ENCODE measurements around the gene ITPRID2.

Gene ITPRID2

DNA sequence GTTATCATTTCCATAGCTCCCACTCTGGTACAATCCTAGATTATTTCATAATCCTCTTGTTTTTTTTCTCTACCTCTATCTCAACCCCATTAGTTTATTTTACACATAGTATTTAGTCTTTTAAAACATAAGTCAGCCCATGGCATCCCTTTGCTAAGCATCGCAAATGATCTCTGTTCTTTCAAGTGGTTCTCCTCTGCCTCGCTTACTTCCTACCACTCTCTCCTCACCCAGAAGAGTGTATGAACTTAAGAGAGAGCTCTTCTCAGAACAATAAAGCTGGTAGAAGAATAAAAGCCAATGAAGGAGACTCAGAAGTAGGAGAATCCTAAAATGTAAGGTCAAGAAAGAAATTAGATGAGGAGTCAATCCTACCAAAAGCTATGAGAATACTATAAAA is 12.2 kb upstream of the ITPRID2 start:
- TF ChIP-seq FOXP2 (optimal IDR thresholded peaks at IDR 0.05; ENCODE audit: borderline replicate concordance, extremely low read depth, extremely low read length, insufficient read depth) (no peak), REST (IDR thresholded peaks at IDR 0.05; ENCODE audit: insufficient read depth in 1 of 2, low read depth in 2 of 2, low read length in 2 of 2) (no peak), SIN3A (IDR thresholded peaks at IDR 0.05; ENCODE audit: borderline replicate concordance, insufficient read depth, low read length) (no peak), POLR2AphosphoS5 (IDR thresholded peaks at IDR 0.05; ENCODE audit: low read depth, low read length) (no peak)

DNA sequence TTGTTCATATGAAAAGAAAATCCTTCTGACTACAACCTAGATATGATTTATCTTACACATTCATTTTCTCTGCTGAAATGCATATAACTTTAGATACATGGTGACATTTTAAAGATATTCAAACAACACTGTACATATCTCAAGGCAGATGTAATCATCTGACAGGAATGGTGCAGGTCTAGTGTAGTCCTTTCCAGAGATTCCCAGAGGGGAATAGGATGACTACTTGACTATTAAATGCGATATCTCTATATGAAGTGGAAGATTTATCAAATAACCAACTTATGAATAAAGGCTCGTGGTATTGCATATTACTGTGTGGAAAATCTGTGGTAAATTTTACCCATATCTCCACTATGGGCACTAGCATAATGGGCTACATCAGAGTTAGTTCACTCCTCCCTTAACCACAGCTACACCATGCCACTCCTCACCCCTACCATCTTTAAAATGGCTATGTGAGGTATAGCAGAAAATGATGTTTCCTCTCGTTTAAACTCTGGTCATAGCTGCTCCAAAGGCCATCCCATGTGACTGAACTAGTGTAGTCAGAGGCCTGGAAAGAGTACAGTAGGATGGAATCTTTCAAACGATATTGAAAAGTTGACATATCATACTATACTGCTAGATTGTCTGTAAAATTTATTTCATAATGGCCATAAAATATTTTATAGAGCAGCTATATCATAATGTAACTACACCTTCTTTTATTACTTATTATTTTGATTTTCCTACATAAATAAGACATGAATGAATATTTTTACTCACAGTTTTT is 9.1 kb upstream of the ITPRID2 start:
- TF ChIP-seq REST (IDR thresholded peaks at IDR 0.05; ENCODE audit: insufficient read depth in 1 of 2, low read depth in 2 of 2, low read length in 2 of 2) (no peak), FOXP2 (optimal IDR thresholded peaks at IDR 0.05; ENCODE audit: borderline replicate concordance, extremely low read depth, extremely low read length, insufficient read depth) (no peak), TAF1 (IDR thresholded peaks at IDR 0.05; ENCODE audit: borderline replicate concordance, insufficient read depth, low read length) (no peak), SIN3A (IDR thresholded peaks at IDR 0.05; ENCODE audit: borderline replicate concordance, insufficient read depth, low read length) (no peak), POLR2AphosphoS5 (IDR thresholded peaks at IDR 0.05; ENCODE audit: low read depth, low read length) (no peak)

- TF ChIP-seq REST (IDR thresholded peaks at IDR 0.05; ENCODE audit: insufficient read depth in 1 of 2, low read depth in 2 of 2, low read length in 2 of 2), result no peak
- no peak for TF ChIP-seq TAF1 (IDR thresholded peaks at IDR 0.05; ENCODE audit: borderline replicate concordance, insufficient read depth, low read length)
- no peak for TF ChIP-seq FOXP2 (optimal IDR thresholded peaks at IDR 0.05; ENCODE audit: borderline replicate concordance, extremely low read depth, extremely low read length, insufficient read depth)
- no peak for TF ChIP-seq POLR2AphosphoS5 (IDR thresholded peaks at IDR 0.05; ENCODE audit: low read depth, low read length)
- TF ChIP-seq SIN3A (IDR thresholded peaks at IDR 0.05; ENCODE audit: borderline replicate concordance, insufficient read depth, low read length), result no peak
These were observed 6.9 kb upstream of the ITPRID2 start for GRCh38 chr2:181884601-181885000.

GRCh38 chr2:181885096-181885495 is 6.4 kb upstream of the ITPRID2 start:
- TF ChIP-seq SIN3A (IDR thresholded peaks at IDR 0.05; ENCODE audit: borderline replicate concordance, insufficient read depth, low read length) (no peak), POLR2AphosphoS5 (IDR thresholded peaks at IDR 0.05; ENCODE audit: low read depth, low read length) (no peak), FOXP2 (optimal IDR thresholded peaks at IDR 0.05; ENCODE audit: borderline replicate concordance, extremely low read depth, extremely low read length, insufficient read depth) (no peak), TAF1 (IDR thresholded peaks at IDR 0.05; ENCODE audit: borderline replicate concordance, insufficient read depth, low read length) (no peak), REST (IDR thresholded peaks at IDR 0.05; ENCODE audit: insufficient read depth in 1 of 2, low read depth in 2 of 2, low read length in 2 of 2) (no peak)

Measured in PFSK-1 (cell line).